ENCODE results near the gene SLC6A5. TPM values are rescaled to one million over a fixed set of nuclear protein-coding genes. Genes with fewer than 3 reads are reported as not detected.

Gene SLC6A5
- total and polyA plus RNA-seq, 2 of the 8 experiments (the other 6 are each of a cell fraction or from before 2014, with no cell fraction given), result not detected

- H4K5ac ChIP-seq (ENCODE audit: insufficient read length, low read depth, low read length), result no peak overlapping the region
- H2BK12ac ChIP-seq (ENCODE audit: low read depth, low read length), result no peak overlapping the region
- H3K9me3 ChIP-seq (ENCODE audit: insufficient read depth in 2 of 2, low read depth in 1 of 2, low read length in 1 of 2), result no peaks in the 10 kb centered on the region
- H4K20me1 ChIP-seq (replicated peaks in 1 of 2; ENCODE audit: control insufficient read depth in 1 of 2, insufficient read depth in 2 of 2, low read length in 2 of 2), result no peaks in the 10 kb centered on the region
- no peak overlapping the region for H2BK5ac ChIP-seq (ENCODE audit: low read depth, low read length)
- H2BK20ac ChIP-seq (ENCODE audit: low read length), result no peak overlapping the region
- peaks cover 0 to 4% (median 0%) of the 10 kb centered on the region in 4 experiments; a peak in 1 of 7 replicates for H3K4me1 ChIP-seq (replicated peaks in 1 of 4; ENCODE audit: control insufficient read depth in 3 of 4, insufficient read depth in 4 of 4, low read length in 3 of 4)
- no peak overlapping the region for H3K27ac ChIP-seq (ENCODE audit: low read depth, low read length)
- H3K4me2 ChIP-seq (ENCODE audit: insufficient read depth in 1 of 2, low read depth in 2 of 2, low read length in 2 of 2), result no peak overlapping the region
- no peak overlapping the region for H2BK120ac ChIP-seq (replicated peaks; ENCODE audit: low read depth, low read length)
- 95% methylated on average over 13 of the region's 13 CpGs; no CpG with 5 or more reads in 1 of the 2 experiments for WGBS, 2 experiments (ENCODE audit: extremely low coverage in 1 of 2, insufficient coverage in 1 of 2, insufficient read length in 1 of 2, insufficient replicate concordance in 2 of 2, low coverage in 1 of 2, low lambda C conversion rate in 2 of 2, missing lambda C conversion rate in 1 of 2)
- H2AK5ac ChIP-seq (ENCODE audit: low read depth, low read length), result no peak overlapping the region
- no peaks in the 10 kb centered on the region for H3K79me1 ChIP-seq (ENCODE audit: low read depth, low read length)
- no peak overlapping the region for H3K56ac ChIP-seq (replicated peaks; ENCODE audit: insufficient read length, low read depth, low read length)
- no peak for FAIRE-seq
- H3K4me3 ChIP-seq (ENCODE audit: extremely low read depth in 1 of 4, insufficient read depth in 2 of 4, low read depth in 3 of 4, low read length in 4 of 4), result no peak overlapping the region
- H3K18ac ChIP-seq (ENCODE audit: extremely low read depth, low read length), result no peak overlapping the region
- no peak overlapping the region for H2BK15ac ChIP-seq (ENCODE audit: low read length)
- no peaks in the 10 kb centered on the region for H3K27me3 ChIP-seq (replicated peaks in 1 of 4; ENCODE audit: control insufficient read depth in 3 of 4, extremely low read depth in 1 of 4, insufficient read depth in 3 of 4, low read length in 3 of 4)
- H3K9ac ChIP-seq (replicated peaks in 1 of 4; ENCODE audit: extremely low read depth in 1 of 4, low read depth in 3 of 4, low read length in 3 of 4), result no peak overlapping the region
- no peak overlapping the region for H2AFZ ChIP-seq (ENCODE audit: low read length)
- no peaks in the 10 kb centered on the region for H3K23me2 ChIP-seq (ENCODE audit: low read depth, low read length)
- no peaks in the 10 kb centered on the region for H3K36me3 ChIP-seq (ENCODE audit: control insufficient read depth in 2 of 4, insufficient read depth in 4 of 4, low read length in 3 of 4)
- ChIA-PET POLR2A (ENCODE audit: partially characterized antibody) (no interaction called here), CTCF (ENCODE audit: partially characterized antibody) (interaction anchor here (0.6 to 2.8 kb wide), 6 partner anchors 8 to 230 kb away, joined by 3 to 17 read pairs (median 4); no protein-coding TSS in a partner anchor)
- no peaks in the 10 kb centered on the region for H3K79me2 ChIP-seq (ENCODE audit: control insufficient read depth in 1 of 2, insufficient read depth in 2 of 2, low read length in 2 of 2)
- H3K4ac ChIP-seq (replicated peaks; ENCODE audit: insufficient read length, low read depth, low read length), result no peak overlapping the region
- H3K14ac ChIP-seq (ENCODE audit: insufficient read length), result no peak overlapping the region
- no peak overlapping the region for H4K8ac ChIP-seq (ENCODE audit: extremely low read depth, insufficient read depth, low read length)
- no peak overlapping the region for H3K23ac ChIP-seq (ENCODE audit: insufficient read length)
- DNase-seq (ENCODE audit: low read depth in 1 of 2, low spot score in 2 of 2), result no peak
- TF ChIP-seq GABPA (IDR thresholded peaks at IDR 0.05; ENCODE audit: borderline replicate concordance, insufficient read depth, low read length), result no peak
- TF ChIP-seq NANOG (IDR thresholded peaks at IDR 0.05; ENCODE audit: insufficient read depth, low read depth, low read length, poor library complexity, severe bottlenecking), result no peak
- TF ChIP-seq TAF1 (IDR thresholded peaks at IDR 0.05; ENCODE audit: low read depth, low read length), result no peak
- no peak overlapping the region for H4K91ac ChIP-seq (replicated peaks; ENCODE audit: insufficient read length, low read length)
These were observed 52.9 kb downstream of the SLC6A5 start for GRCh38 chr11:20652150-20652806.
